ENCODE data around the gene APBA2. TPM values are rescaled to one million over a fixed set of nuclear protein-coding genes. Genes with fewer than 3 reads are reported as not detected.

The APBA2 gene
- total and polyA plus RNA-seq, 10 of the 15 experiments (the other 5 are each of a cell fraction or from before 2014, with no cell fraction given): 0.06 to 0.26 (median 0.07) TPM; not detected in 7

- no peak for TF ChIP-seq CTCF (IDR thresholded peaks at IDR 0.05 in 2 of 3, conservative IDR thresholded peaks at IDR 0.05 in 1 of 3; ENCODE audit: control insufficient read depth in 2 of 3, extremely low read depth in 1 of 3, insufficient read depth in 1 of 3, low read depth in 3 of 3, low read length in 3 of 3)
- no peak for TF ChIP-seq KDM1A (IDR thresholded peaks at IDR 0.05; ENCODE audit: borderline replicate concordance)
- no peak for TF ChIP-seq TCF7 (IDR thresholded peaks at IDR 0.05; ENCODE audit: borderline replicate concordance)
- TF ChIP-seq GATAD2B (conservative IDR thresholded peaks at IDR 0.05; ENCODE audit: low read depth): no peak
- TF ChIP-seq IKZF1 (conservative IDR thresholded peaks at IDR 0.05): no peak
- TF ChIP-seq BHLHE40 (IDR thresholded peaks at IDR 0.05; ENCODE audit: borderline replicate concordance in 1 of 2, low read depth in 2 of 2, low read length in 1 of 2): no peak
- TF ChIP-seq BCL11A (IDR thresholded peaks at IDR 0.05; ENCODE audit: low read depth, low read length): no peak
- TF ChIP-seq BMI1 (IDR thresholded peaks at IDR 0.05; ENCODE audit: borderline replicate concordance): no peak
- no peak for TF ChIP-seq USF1 (IDR thresholded peaks at IDR 0.05; ENCODE audit: borderline replicate concordance, extremely low read length, insufficient read depth, low read depth, low read length)
- no peak for TF ChIP-seq MYB (IDR thresholded peaks at IDR 0.05; ENCODE audit: borderline replicate concordance, low read depth, low read length)
- no peak for TF ChIP-seq HDAC6 (IDR thresholded peaks at IDR 0.05; ENCODE audit: unreplicated experiment)
- no peak for TF ChIP-seq NFYA (IDR thresholded peaks at IDR 0.05; ENCODE audit: borderline replicate concordance, low read depth, low read length)
- no peak for TF ChIP-seq CBX5 (IDR thresholded peaks at IDR 0.05; ENCODE audit: low read depth)
Observed at GRCh38 chr15:29045717-29046116, 159.9 kb downstream of the APBA2 start (continued).
